ENCODE measurements around the gene RAVER2.

RAVER2 gene

DNA sequence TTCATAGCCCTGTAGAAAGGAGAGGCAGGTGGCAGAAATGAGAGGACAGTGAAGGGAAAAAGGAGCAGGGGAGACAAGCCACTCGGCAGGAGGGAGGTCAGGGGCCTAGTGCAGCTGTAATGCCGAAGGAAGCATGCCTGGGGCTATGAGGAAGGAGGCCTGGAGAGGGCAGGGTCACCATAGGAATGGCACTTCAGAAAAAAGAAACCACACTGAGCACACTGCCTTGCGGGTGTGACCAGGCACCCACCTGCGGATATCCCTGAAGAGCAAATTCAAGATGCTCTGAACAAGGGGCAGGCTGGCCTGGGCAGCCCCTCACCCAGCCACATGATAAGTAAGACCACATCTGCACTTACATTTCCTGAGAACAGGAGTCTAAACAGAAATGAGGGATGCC, 116.7 kb downstream of the RAVER2 start:
- H3K4me3 ChIP-seq (replicated peaks; ENCODE audit: low read depth, low read length) = no peak overlapping the region
- TF ChIP-seq, protein P1, sequence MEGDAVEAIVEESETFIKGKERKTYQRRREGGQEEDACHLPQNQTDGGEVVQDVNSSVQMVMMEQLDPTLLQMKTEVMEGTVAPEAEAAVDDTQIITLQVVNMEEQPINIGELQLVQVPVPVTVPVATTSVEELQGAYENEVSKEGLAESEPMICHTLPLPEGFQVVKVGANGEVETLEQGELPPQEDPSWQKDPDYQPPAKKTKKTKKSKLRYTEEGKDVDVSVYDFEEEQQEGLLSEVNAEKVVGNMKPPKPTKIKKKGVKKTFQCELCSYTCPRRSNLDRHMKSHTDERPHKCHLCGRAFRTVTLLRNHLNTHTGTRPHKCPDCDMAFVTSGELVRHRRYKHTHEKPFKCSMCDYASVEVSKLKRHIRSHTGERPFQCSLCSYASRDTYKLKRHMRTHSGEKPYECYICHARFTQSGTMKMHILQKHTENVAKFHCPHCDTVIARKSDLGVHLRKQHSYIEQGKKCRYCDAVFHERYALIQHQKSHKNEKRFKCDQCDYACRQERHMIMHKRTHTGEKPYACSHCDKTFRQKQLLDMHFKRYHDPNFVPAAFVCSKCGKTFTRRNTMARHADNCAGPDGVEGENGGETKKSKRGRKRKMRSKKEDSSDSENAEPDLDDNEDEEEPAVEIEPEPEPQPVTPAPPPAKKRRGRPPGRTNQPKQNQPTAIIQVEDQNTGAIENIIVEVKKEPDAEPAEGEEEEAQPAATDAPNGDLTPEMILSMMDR (IDR thresholded peaks at IDR 0.05; ENCODE audit: low read length, missing control alignments) = peak; percentile 10
- DNase-seq (ENCODE audit: low read depth) = peak; percentile 23

DNA sequence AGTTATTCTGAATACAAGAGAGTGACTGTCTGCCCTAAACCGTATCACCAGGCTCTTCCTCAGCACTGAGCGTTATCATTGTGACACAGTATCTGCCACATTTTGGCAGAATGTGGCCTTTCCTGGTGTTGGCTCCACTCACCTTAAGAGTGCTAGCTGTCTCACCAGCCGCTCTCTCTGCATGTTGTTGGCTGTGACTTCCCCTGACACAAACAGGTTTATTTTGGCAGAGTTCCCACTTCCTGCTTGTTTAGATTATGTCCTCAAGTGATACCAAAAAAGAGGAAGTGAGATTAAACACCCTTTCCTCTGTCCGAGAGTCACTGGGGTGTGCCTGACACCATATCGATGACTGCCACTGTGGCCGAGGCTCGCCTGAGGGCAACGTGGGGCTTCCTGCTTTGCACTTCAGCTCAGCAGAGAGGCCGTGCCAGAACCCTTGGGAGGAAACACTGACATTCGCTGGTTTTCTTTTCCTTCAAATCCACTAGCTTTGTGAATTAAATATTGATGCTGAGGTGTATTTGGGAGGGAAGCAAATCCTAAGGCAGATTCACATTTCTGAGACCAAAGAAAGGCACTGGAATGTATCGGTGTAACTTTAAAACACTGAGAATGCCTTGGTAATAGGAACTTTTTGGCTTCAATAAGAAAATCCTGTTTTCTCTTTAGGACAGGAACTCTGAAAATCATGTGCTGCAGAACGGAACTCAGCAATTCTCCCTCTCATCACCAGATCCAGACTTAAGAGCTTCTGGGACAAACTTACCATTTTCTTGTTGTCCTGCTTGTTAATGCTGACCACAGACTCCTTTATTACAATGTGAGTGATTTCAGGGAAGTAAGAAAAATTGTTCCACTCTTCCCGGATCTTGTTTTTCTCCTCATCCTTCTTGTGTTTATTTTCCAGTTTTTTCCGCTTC, 119.4 kb downstream of the RAVER2 start:
- TF ChIP-seq, protein P1 (IDR thresholded peaks at IDR 0.05; ENCODE audit: low read length, missing control alignments) = no peak
- no peak overlapping the region for H3K4me3 ChIP-seq (replicated peaks; ENCODE audit: low read depth, low read length)
- peak; percentile 37 for DNase-seq (ENCODE audit: low read depth)

DNA sequence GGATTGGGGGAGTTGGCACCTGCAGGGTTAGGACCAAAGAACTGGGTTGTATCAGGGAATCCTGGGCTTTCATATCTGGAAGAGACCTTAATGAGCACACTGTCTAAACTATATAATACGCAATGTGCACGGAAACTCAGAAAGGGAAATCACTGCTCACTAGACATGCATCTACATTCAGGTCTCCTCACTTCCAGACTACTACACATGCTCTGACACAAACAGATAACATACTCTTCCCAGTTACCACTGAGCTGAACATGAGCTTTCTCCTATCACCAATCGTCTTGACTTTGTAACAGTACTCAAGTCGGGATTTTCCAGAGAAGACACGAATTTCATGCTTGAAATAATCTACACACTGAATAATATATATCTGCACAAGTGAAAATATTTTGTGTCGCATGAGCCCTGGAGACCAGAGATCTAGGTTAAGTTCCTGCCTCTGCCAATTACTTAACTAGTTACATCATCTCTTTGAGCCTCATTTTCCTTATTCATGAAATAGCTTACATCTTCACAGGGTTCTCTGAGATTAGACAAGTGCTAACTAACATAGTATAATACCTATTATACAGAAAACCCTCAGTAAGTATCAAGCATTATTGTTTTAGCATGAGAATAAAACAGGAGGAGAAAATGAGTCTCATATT, 120.4 kb downstream of the RAVER2 start:
- TF ChIP-seq, protein P1 (IDR thresholded peaks at IDR 0.05; ENCODE audit: low read length, missing control alignments) = no peak
- no peak for DNase-seq (ENCODE audit: low read depth)
- H3K4me3 ChIP-seq (replicated peaks; ENCODE audit: low read depth, low read length) = no peak overlapping the region

DNA sequence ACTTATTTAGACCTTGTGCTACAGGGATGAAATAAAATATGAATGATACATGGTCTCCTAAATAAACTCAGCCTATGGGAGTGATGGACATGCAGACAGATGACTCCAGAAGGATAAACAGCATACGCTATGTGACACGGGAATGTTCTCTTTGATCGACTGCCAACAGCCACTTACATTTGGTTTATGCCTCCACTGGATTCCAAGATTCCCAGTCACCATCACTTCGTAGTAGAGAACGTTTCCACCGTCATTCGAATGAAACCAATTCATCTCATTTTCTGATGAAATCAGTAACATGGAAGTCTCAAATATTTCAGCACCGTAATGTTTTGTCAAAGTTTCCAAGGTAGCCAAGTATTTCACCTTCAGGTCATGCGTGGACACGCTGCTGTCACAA, 121.8 kb downstream of the RAVER2 start:
- no peak for DNase-seq (ENCODE audit: low read depth)
- TF ChIP-seq, protein P1 (IDR thresholded peaks at IDR 0.05; ENCODE audit: low read length, missing control alignments) = no peak
- H3K4me3 ChIP-seq (replicated peaks; ENCODE audit: low read depth, low read length) = no peak overlapping the region

DNA sequence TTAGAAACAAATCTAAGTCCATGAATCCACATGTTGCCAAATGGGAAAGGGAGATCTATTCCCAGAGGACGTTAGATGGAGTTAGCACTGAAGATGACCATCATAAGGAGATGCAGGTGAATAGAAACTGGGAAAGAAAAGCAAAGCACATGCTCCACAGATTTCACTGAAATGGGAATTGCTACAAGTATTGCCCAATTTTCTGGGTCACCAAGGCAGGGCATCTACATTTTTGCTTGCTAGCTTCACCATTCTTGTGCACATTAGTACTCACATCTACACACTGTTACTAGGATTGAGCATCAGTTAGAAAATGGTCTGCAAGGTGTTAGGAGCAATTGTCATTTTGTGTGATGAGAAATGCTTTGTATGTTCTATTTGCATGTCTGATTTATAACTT, 122.4 kb downstream of the RAVER2 start:
- no peak for DNase-seq (ENCODE audit: low read depth)
- no peak overlapping the region for H3K4me3 ChIP-seq (replicated peaks; ENCODE audit: low read depth, low read length)
- TF ChIP-seq, protein P1 (IDR thresholded peaks at IDR 0.05; ENCODE audit: low read length, missing control alignments) = no peak

DNA sequence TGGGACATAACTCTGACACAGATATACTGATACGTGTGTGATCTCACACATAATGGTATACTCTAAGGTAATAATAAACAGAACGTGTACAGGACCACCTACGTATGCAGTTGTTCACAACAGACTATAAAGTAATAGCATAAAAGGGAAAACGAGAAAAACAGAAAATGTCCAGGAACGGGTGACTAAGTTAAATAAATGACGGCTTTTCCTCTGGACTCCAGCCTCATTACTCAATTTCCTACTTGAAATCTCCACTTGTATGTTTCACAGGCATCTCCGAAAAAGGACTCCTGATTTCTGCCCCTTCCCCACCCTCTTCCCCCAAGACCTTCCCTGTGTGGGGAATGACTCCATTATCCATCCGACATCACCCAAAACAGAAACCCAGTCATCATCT, 126.4 kb downstream of the RAVER2 start:
- TF ChIP-seq, protein P1 (IDR thresholded peaks at IDR 0.05; ENCODE audit: low read length, missing control alignments) = no peak
- no peak for DNase-seq (ENCODE audit: low read depth)
- no peak overlapping the region for H3K4me3 ChIP-seq (replicated peaks; ENCODE audit: low read depth, low read length)
